ENCODE results near the gene CECR2.
"Not testable (repeated sequence)": the region's sequence is repeated elsewhere in the genome, so short reads cannot be mapped to it uniquely, and the experiment has no call there.

The CECR2 gene

GRCh38 chr22:17407643-17408042 is 38.4 kb downstream of the CECR2 start:
- H3K4me3 ChIP-seq (ENCODE audit: low read length): no peak overlapping the region
- peaks cover 26% of the 10 kb centered on the region for H3K4me1 ChIP-seq (ENCODE audit: insufficient read depth, low read length)
- H3K9ac ChIP-seq (ENCODE audit: low read depth, low read length): no peak overlapping the region
- no peak overlapping the region for H3K27ac ChIP-seq (ENCODE audit: low read depth, low read length)
- no peaks in the 10 kb centered on the region for H3K9me3 ChIP-seq (ENCODE audit: insufficient read depth, low read depth, low read length)
- H3K36me3 ChIP-seq (ENCODE audit: insufficient read depth, low read length): no peaks in the 10 kb centered on the region
- no peaks in the 10 kb centered on the region for H3K27me3 ChIP-seq (ENCODE audit: insufficient read depth, low read length)
- 94% methylated on average over 5 of the region's 5 CpGs for WGBS

DNA sequence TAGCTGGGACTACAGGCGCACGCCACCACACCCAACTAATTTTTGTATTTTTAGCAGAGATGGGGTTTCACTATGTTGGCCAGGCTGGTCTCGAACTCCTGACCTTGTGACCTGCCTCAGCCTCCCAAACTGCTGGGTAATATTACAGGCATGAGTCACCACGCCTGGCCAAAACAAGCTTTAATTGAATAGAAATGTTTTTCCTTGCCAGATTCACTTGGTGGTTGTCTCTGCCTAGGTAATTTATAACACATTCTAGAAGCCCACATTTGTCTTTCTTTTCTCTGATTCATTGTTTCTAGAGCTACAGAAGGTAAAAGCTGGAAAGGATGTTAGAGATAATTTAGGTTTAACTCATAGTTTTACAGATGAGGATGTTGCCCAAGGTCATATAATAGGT is 41.3 kb downstream of the CECR2 start:
- Histone ChIP-seq H3K27ac (ENCODE audit: low read depth, low read length) (no peak overlapping the region), H3K36me3 (ENCODE audit: insufficient read depth, low read length) (no peaks in the 10 kb centered on the region), H3K9me3 (ENCODE audit: insufficient read depth, low read depth, low read length) (no peaks in the 10 kb centered on the region), H3K4me3 (ENCODE audit: low read length) (no peak overlapping the region), H3K9ac (ENCODE audit: low read depth, low read length) (no peak overlapping the region), H3K27me3 (ENCODE audit: insufficient read depth, low read length) (no peaks in the 10 kb centered on the region), H3K4me1 (ENCODE audit: insufficient read depth, low read length) (peaks cover 44% of the 10 kb centered on the region)
- WGBS: 95% methylated on average over 2 of the region's 4 CpGs

GRCh38 chr22:17411213-17411612 is 42.0 kb downstream of the CECR2 start:
- Histone ChIP-seq H3K9me3 (ENCODE audit: insufficient read depth, low read depth, low read length) (no peaks in the 10 kb centered on the region), H3K4me3 (ENCODE audit: low read length) (no peak overlapping the region), H3K27me3 (ENCODE audit: insufficient read depth, low read length) (no peaks in the 10 kb centered on the region), H3K9ac (ENCODE audit: low read depth, low read length) (no peak overlapping the region), H3K27ac (ENCODE audit: low read depth, low read length) (no peak overlapping the region), H3K4me1 (ENCODE audit: insufficient read depth, low read length) (peaks cover 49% of the 10 kb centered on the region), H3K36me3 (ENCODE audit: insufficient read depth, low read length) (no peaks in the 10 kb centered on the region)
- 96% methylated on average over 3 of the region's 3 CpGs for WGBS

GRCh38 chr22:17412232-17412631 is 43.0 kb downstream of the CECR2 start:
- no peak overlapping the region for H3K9ac ChIP-seq (ENCODE audit: low read depth, low read length)
- no peak overlapping the region for H3K4me3 ChIP-seq (ENCODE audit: low read length)
- WGBS: 90% methylated on average over 6 of the region's 6 CpGs
- no peaks in the 10 kb centered on the region for H3K9me3 ChIP-seq (ENCODE audit: insufficient read depth, low read depth, low read length)
- peaks cover 54% of the 10 kb centered on the region for H3K4me1 ChIP-seq (ENCODE audit: insufficient read depth, low read length)
- no peaks in the 10 kb centered on the region for H3K36me3 ChIP-seq (ENCODE audit: insufficient read depth, low read length)
- H3K27me3 ChIP-seq (ENCODE audit: insufficient read depth, low read length): no peaks in the 10 kb centered on the region
- peak overlapping the region; percentile 11 for H3K27ac ChIP-seq (ENCODE audit: low read depth, low read length)

GRCh38 chr22:17418890-17419324 is 49.6 kb downstream of the CECR2 start:
- Histone ChIP-seq H3K9me3 (ENCODE audit: insufficient read depth, low read depth, low read length) (no peaks in the 10 kb centered on the region), H3K27ac (ENCODE audit: low read depth, low read length) (no peak overlapping the region), H3K9ac (ENCODE audit: low read depth, low read length) (no peak overlapping the region; the same call in 1 of the 2 replicates), H3K4me3 (ENCODE audit: low read length) (no peak overlapping the region), H3K27me3 (ENCODE audit: insufficient read depth, low read length) (no peaks in the 10 kb centered on the region), H3K4me1 (ENCODE audit: insufficient read depth, low read length) (peaks cover 45% of the 10 kb centered on the region), H3K36me3 (ENCODE audit: insufficient read depth, low read length) (0 out of 2 replicates have a peak, but pooled peaks cover 5% of the 10 kb centered on the region)
- WGBS: 88% methylated on average over 27 of the region's 27 CpGs

DNA sequence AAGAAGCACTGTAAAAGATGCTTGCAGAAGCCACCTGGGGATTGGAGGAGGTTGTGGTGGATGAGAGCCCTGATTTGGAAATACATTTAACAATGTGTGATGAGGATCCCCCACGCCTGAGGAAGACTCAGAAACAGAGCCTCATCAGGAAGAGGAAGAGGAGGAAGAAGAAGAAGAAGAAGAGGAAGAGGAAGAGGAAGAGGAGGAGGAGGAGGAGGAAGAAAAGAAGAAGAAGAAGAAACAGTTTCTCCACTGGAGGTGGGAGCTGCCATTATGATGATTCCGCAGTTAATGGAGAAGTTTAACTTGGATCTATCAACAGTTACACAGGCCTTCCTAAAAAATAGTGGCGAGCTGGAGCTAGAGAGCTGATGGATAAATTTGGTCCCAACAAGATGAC is 50.1 kb downstream of the CECR2 start:
- no peaks in the 10 kb centered on the region for H3K27me3 ChIP-seq (ENCODE audit: insufficient read depth, low read length)
- H3K36me3 ChIP-seq (ENCODE audit: insufficient read depth, low read length): 0 out of 2 replicates have a peak, but pooled peaks cover 5% of the 10 kb centered on the region
- H3K4me3 ChIP-seq (ENCODE audit: low read length): no peak overlapping the region
- WGBS: 97% methylated on average over 3 of the region's 3 CpGs
- H3K9me3 ChIP-seq (ENCODE audit: insufficient read depth, low read depth, low read length): no peaks in the 10 kb centered on the region
- peaks cover 45% of the 10 kb centered on the region for H3K4me1 ChIP-seq (ENCODE audit: insufficient read depth, low read length)
- H3K27ac ChIP-seq (ENCODE audit: low read depth, low read length): no peak overlapping the region
- H3K9ac ChIP-seq (ENCODE audit: low read depth, low read length): no peak overlapping the region

GRCh38 chr22:17422736-17423343 is 53.6 kb downstream of the CECR2 start:
- WGBS: 94% methylated on average over 4 of the region's 5 CpGs
- peaks cover 23% of the 10 kb centered on the region; the same call in 1 of the 2 replicates for H3K4me1 ChIP-seq (ENCODE audit: insufficient read depth, low read length)
- 0 out of 2 replicates have a peak, but pooled peaks cover 5% of the 10 kb centered on the region for H3K36me3 ChIP-seq (ENCODE audit: insufficient read depth, low read length)
- H3K9me3 ChIP-seq (ENCODE audit: insufficient read depth, low read depth, low read length): no peaks in the 10 kb centered on the region
- H3K27me3 ChIP-seq (ENCODE audit: insufficient read depth, low read length): no peaks in the 10 kb centered on the region
- H3K9ac ChIP-seq (ENCODE audit: low read depth, low read length): no peak overlapping the region
- no peak overlapping the region for H3K4me3 ChIP-seq (ENCODE audit: low read length)
- no peak overlapping the region for H3K27ac ChIP-seq (ENCODE audit: low read depth, low read length)

- Histone ChIP-seq H3K27me3 (ENCODE audit: insufficient read depth, low read length) (no peaks in the 10 kb centered on the region), H3K27ac (ENCODE audit: low read depth, low read length) (no peak overlapping the region), H3K36me3 (ENCODE audit: insufficient read depth, low read length) (0 out of 2 replicates have a peak, but pooled peaks cover 5% of the 10 kb centered on the region), H3K4me3 (ENCODE audit: low read length) (no peak overlapping the region), H3K9ac (ENCODE audit: low read depth, low read length) (no peak overlapping the region), H3K9me3 (ENCODE audit: insufficient read depth, low read depth, low read length) (no peaks in the 10 kb centered on the region), H3K4me1 (ENCODE audit: insufficient read depth, low read length) (peaks cover 16% of the 10 kb centered on the region; the same call in 1 of the 2 replicates)
- 89% methylated on average over 6 of the region's 6 CpGs for WGBS
Observed at GRCh38 chr22:17423616-17424015, 54.4 kb downstream of the CECR2 start.

- H3K9me3 ChIP-seq (ENCODE audit: insufficient read depth, low read depth, low read length); H3K27me3 ChIP-seq (ENCODE audit: insufficient read depth, low read length); H3K27ac ChIP-seq (ENCODE audit: low read depth, low read length); H3K9ac ChIP-seq (ENCODE audit: low read depth, low read length); H3K36me3 ChIP-seq (ENCODE audit: insufficient read depth, low read length); H3K4me3 ChIP-seq (ENCODE audit: low read length): not testable (repeated sequence)
- 81% methylated on average over 6 of the region's 6 CpGs for WGBS
- H3K4me1 ChIP-seq (ENCODE audit: insufficient read depth, low read length): peaks cover 36% of the 10 kb centered on the region
Observed at GRCh38 chr22:17427528-17427927, 58.3 kb downstream of the CECR2 start.

GRCh38 chr22:17429516-17429915 is 60.3 kb downstream of the CECR2 start:
- 96% methylated on average over 1 of the region's 1 CpG for WGBS
- Histone ChIP-seq H3K4me3 (ENCODE audit: low read length) (no peak overlapping the region), H3K27ac (ENCODE audit: low read depth, low read length) (no peak overlapping the region), H3K36me3 (ENCODE audit: insufficient read depth, low read length) (no peaks in the 10 kb centered on the region), H3K9ac (ENCODE audit: low read depth, low read length) (no peak overlapping the region), H3K4me1 (ENCODE audit: insufficient read depth, low read length) (peaks cover 49% of the 10 kb centered on the region), H3K27me3 (ENCODE audit: insufficient read depth, low read length) (no peaks in the 10 kb centered on the region), H3K9me3 (ENCODE audit: insufficient read depth, low read depth, low read length) (no peaks in the 10 kb centered on the region)

- peak overlapping the region; percentile 56; the same call in 1 of the 2 replicates for H3K27ac ChIP-seq (ENCODE audit: low read depth, low read length)
Observed at GRCh38 chr22:17430412-17430811, 61.2 kb downstream of the CECR2 start.

GRCh38 chr22:17431179-17431578 is 61.9 kb downstream of the CECR2 start:
- H3K36me3 ChIP-seq (ENCODE audit: insufficient read depth, low read length): no peaks in the 10 kb centered on the region
- H3K4me3 ChIP-seq (ENCODE audit: low read length): no peak overlapping the region
- no peak overlapping the region for H3K27ac ChIP-seq (ENCODE audit: low read depth, low read length)
- no peak overlapping the region for H3K9ac ChIP-seq (ENCODE audit: low read depth, low read length)
- no CpG with 5 or more reads among the region's 1 CpG for WGBS
- H3K9me3 ChIP-seq (ENCODE audit: insufficient read depth, low read depth, low read length): no peaks in the 10 kb centered on the region
- no peaks in the 10 kb centered on the region for H3K27me3 ChIP-seq (ENCODE audit: insufficient read depth, low read length)
- peaks cover 65% of the 10 kb centered on the region for H3K4me1 ChIP-seq (ENCODE audit: insufficient read depth, low read length)

More at GRCh38 chr22:17430412-17430811, 61.2 kb downstream of the CECR2 start:
- no peaks in the 10 kb centered on the region for H3K27me3 ChIP-seq (ENCODE audit: insufficient read depth, low read length)
- H3K4me1 ChIP-seq (ENCODE audit: insufficient read depth, low read length): peaks cover 58% of the 10 kb centered on the region
- H3K9ac ChIP-seq (ENCODE audit: low read depth, low read length): no peak overlapping the region
- no peak overlapping the region for H3K4me3 ChIP-seq (ENCODE audit: low read length)
- no peaks in the 10 kb centered on the region for H3K36me3 ChIP-seq (ENCODE audit: insufficient read depth, low read length)
- H3K9me3 ChIP-seq (ENCODE audit: insufficient read depth, low read depth, low read length): no peaks in the 10 kb centered on the region
